ENCODE results near the gene RPS10.

DNA sequence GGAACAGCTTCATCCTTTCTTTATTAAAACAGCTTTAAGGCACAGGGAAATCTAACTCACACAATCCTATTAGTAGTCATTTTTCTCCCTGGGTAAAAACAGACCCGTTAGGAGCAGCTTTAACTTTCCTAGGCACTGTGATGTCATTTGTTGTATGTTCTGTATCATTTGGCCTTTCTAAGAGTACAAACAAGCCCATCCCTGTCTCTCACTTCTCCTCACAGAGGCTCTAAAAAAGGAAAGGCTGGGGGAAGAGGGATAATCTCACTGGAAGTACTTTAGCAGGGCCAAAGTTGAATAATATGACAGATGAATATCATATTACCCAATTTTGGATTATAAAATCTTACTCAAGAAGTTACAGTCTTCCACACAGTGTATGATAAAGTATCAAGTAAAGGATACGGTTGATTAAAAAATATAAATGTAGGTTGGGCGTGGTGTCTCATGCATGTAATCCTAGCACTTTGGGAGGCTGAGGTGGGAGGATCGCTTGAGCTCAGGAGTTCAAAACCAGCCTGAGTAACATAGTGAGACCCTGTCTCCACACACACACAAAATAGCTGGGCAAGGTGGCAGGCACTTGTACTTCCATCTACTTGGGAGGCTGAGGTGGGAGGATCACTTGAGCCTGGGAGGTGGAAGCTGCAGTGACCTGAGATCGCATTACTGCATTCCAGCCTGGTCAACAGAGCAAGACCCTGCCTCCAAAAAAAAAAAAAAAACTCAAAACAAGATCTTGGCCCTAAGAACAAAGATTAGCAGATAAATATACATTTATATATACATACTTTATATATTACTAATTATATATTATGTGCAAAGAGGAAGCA is 41.3 kb downstream of the RPS10 start:
- TF ChIP-seq NFRKB (IDR thresholded peaks at IDR 0.05) (no peak), FOXK2 (IDR thresholded peaks at IDR 0.05) (no peak), FOXM1 (IDR thresholded peaks at IDR 0.05; ENCODE audit: borderline replicate concordance) (no peak), SP1 (IDR thresholded peaks at IDR 0.05) (no peak), TARDBP (IDR thresholded peaks at IDR 0.05) (no peak), SUZ12 (IDR thresholded peaks at IDR 0.05) (no peak), FOXA1 (IDR thresholded peaks at IDR 0.05) (no peak), BHLHE40 (IDR thresholded peaks at IDR 0.05; ENCODE audit: borderline replicate concordance) (no peak)

All from HEK293T (cell line).